GM23248 (cell line): Measurements from ENCODE around the gene USP12. TPM values are rescaled to one million over a fixed set of nuclear protein-coding genes. Genes with fewer than 3 reads are reported as not detected.

ENCODE experiments used
- DNase-seq: peaks from one replicate; pipeline ENCODE4 v3.0.0-alpha.2; 2015
- H2AFZ ChIP-seq: fragments of 200-600 bp; sonication (generic); 2 replicates; pipeline ENCODE4 v1.6.1; 2016; ENCODE audit warnings: antibody characterized with exemption
- H3F3A ChIP-seq: fragments of 200-600 bp; sonication (generic); 2 replicates; pipeline ENCODE4 v1.6.1; 2016; ENCODE audit warnings: mild to moderate bottlenecking, antibody characterized with exemption, mixed run types; ENCODE audit not compliant: insufficient read depth
- H3K27ac ChIP-seq: fragments of 200-600 bp; sonication (generic); 2 replicates; pipeline ENCODE4 v1.5.1; 2016; ENCODE audit warnings: mild to moderate bottlenecking
- H3K27me3 ChIP-seq: fragments of 200-600 bp; sonication (generic); replicated peaks from 2 replicates; pipeline ENCODE4 v1.6.1; 2016; ENCODE audit warnings: mild to moderate bottlenecking; ENCODE audit not compliant: insufficient read depth
- H3K36me3 ChIP-seq: fragments of 200-600 bp; sonication (generic); 2 replicates; pipeline ENCODE4 v1.6.1; 2016; ENCODE audit warnings: low read depth, mild to moderate bottlenecking
- H3K4me1 ChIP-seq: fragments of 200-600 bp; sonication (generic); 2 replicates; pipeline ENCODE4 v1.6.1; 2016; ENCODE audit warnings: mild to moderate bottlenecking; ENCODE audit not compliant: insufficient read depth
- H3K4me2 ChIP-seq: fragments of 200-600 bp; sonication (generic); one replicate; pipeline ENCODE4 v1.6.1; 2016; ENCODE audit warnings: mild to moderate bottlenecking; ENCODE audit not compliant: unreplicated experiment
- H3K4me3 ChIP-seq: fragments of 200-600 bp; sonication (generic); 2 replicates; pipeline ENCODE4 v1.5.1; 2016; ENCODE audit warnings: mild to moderate bottlenecking
- H3K79me2 ChIP-seq: fragments of 200-600 bp; sonication (generic); 2 replicates; pipeline ENCODE4 v1.6.1; 2016; ENCODE audit warnings: mild to moderate bottlenecking; ENCODE audit not compliant: insufficient read depth
- H3K9ac ChIP-seq: fragments of 200-600 bp; sonication (generic); 2 replicates; pipeline ENCODE4 v1.6.1; 2016; ENCODE audit warnings: mild to moderate bottlenecking
- H3K9me2 ChIP-seq: fragments of 200-600 bp; sonication (generic); 2 replicates; pipeline ENCODE4 v1.6.1; 2016; ENCODE audit warnings: mixed run types, mild to moderate bottlenecking, moderate library complexity; ENCODE audit not compliant: insufficient read depth
- H3K9me3 ChIP-seq: fragments of 200-600 bp; sonication (generic); one replicate; pipeline ENCODE4 v1.6.1; 2017; ENCODE audit warnings: low read depth
- H4K20me1 ChIP-seq: fragments of 200-600 bp; sonication (generic); 2 replicates; pipeline ENCODE4 v1.6.0; 2016; ENCODE audit not compliant: insufficient read depth
- EZH2 ChIP-seq: fragments of 200-600 bp; sonication (generic); IDR thresholded peaks from 2 replicates; pipeline ENCODE4 v1.6.1; 2018; ENCODE audit warnings: antibody characterized with exemption, mild to moderate bottlenecking; ENCODE audit not compliant: insufficient read depth, poor library complexity, severe bottlenecking
- EZH2phosphoT487 ChIP-seq: fragments of 200-600 bp; sonication (generic); IDR thresholded peaks from 2 replicates; pipeline ENCODE4 v1.6.1; 2018; ENCODE audit warnings: antibody characterized with exemption, moderate library complexity, mild to moderate bottlenecking, low read depth; ENCODE audit not compliant: insufficient read depth
- WGBS, 2 experiments: methylation state at CpG; one replicate each; pipeline ENCODE4 v1.1.6; 2015 to 2017; ENCODE audit warnings: low lambda C conversion rate in 2 of 2, low coverage in 1 of 2; ENCODE audit errors: missing lambda C conversion rate in 2 of 2; 5-methylcytosine and 5-hydroxymethylcytosine counted together
- in situ Hi-C: fragments of 300-500 bp; cut with MboI; formaldehyde crosslinking; loops from 2 replicates; pipeline ENCODE4 v1.15.0; 2020
- polyA plus RNA-seq: library from polyadenylated mRNA; unstranded; fragments of >200 nt; fragmentation: Nextera tagmentation; extraction: Ambion mirVana; gene quantifications from 2 replicates; pipeline ENCODE4 v1.2.1, GENCODE V29; 2016
- total RNA-seq: library from RNA; depleted of rRNA; stranded (reverse); fragments of >200 nt; shearing (Covaris generic); gene quantifications from 2 replicates; pipeline ENCODE4 v1.2.3, GENCODE V29; 2014

The USP12 gene
- total and polyA plus RNA-seq, 2 experiments from 2014 or later = 16.0 to 18.9 TPM

DNA sequence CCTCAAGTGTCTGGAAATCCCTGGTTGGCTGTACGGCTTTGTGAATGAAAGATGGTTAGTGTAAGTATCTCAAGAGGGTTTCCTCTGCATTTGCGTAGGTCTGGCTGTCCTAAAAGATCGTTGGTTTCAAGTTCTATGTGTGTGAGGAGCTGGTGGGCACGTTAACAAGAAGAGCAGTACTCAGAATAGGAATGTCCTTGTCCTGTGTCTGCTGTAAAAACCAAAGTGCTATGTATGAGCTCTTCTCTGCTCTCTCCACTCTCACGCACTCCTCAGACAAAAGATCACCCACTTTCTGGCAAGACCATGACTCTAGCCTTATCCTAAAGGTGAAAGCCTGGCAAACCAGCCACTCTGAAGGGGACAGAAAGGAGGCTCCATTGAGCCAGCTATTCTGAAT is 39.1 kb downstream of the USP12 start:
- H3K9me3 ChIP-seq = no peaks in the 10 kb centered on the region
- peaks cover 15% of the 10 kb centered on the region for H4K20me1 ChIP-seq
- no peak overlapping the region for H3K27ac ChIP-seq
- H3K4me1 ChIP-seq = peaks cover 28% of the 10 kb centered on the region
- peaks cover 100% of the 10 kb centered on the region for H3K79me2 ChIP-seq
- WGBS, 2 experiments = 93 to 95% methylated on average over 5 of the region's 5 CpGs
- H2AFZ ChIP-seq = no peak overlapping the region
- H3K9me2 ChIP-seq = no peaks in the 10 kb centered on the region
- no peak overlapping the region for H3K4me3 ChIP-seq
- no peak for DNase-seq
- no peak overlapping the region for H3K4me2 ChIP-seq
- TF ChIP-seq EZH2 = no peak
- TF ChIP-seq EZH2phosphoT487 = no peak
- in situ Hi-C loops = no loop called here
- no peaks in the 10 kb centered on the region for H3K36me3 ChIP-seq
- no peaks in the 10 kb centered on the region for H3K27me3 ChIP-seq
- peaks cover 32% of the 10 kb centered on the region for H3F3A ChIP-seq
- no peak overlapping the region for H3K9ac ChIP-seq

- Histone ChIP-seq H3K27me3 (no peaks in the 10 kb centered on the region), H3K27ac (0 out of 2 replicates have a peak overlapping the region, but pooled peaks have one; percentile 53), H3K9me3 (no peaks in the 10 kb centered on the region), H4K20me1 (peaks cover 15% of the 10 kb centered on the region), H3F3A (peaks cover 32% of the 10 kb centered on the region), H2AFZ (no peak overlapping the region), H3K9ac (no peak overlapping the region), H3K36me3 (no peaks in the 10 kb centered on the region), H3K79me2 (peaks cover 100% of the 10 kb centered on the region), H3K4me3 (no peak overlapping the region), H3K4me1 (peaks cover 28% of the 10 kb centered on the region), H3K9me2 (no peaks in the 10 kb centered on the region), H3K4me2 (no peak overlapping the region)
- WGBS, 2 experiments = 90 to 92% methylated on average over 3 of the region's 3 CpGs
- in situ Hi-C loops = no loop called here
- no peak for TF ChIP-seq EZH2phosphoT487
- no peak for TF ChIP-seq EZH2
- no peak for DNase-seq
Observed at GRCh38 chr13:27131906-27132305, 39.7 kb downstream of the USP12 start.

- no peaks in the 10 kb centered on the region for H3K36me3 ChIP-seq
- peaks cover 28% of the 10 kb centered on the region for H3K4me1 ChIP-seq
- 62 to 71% methylated on average over 4 of the region's 4 CpGs for WGBS, 2 experiments
- H3K79me2 ChIP-seq = peaks cover 100% of the 10 kb centered on the region
- peaks cover 32% of the 10 kb centered on the region for H3F3A ChIP-seq
- H3K9ac ChIP-seq = peak overlapping the region; percentile 3
- no peak for TF ChIP-seq EZH2
- no peak for TF ChIP-seq EZH2phosphoT487
- no peaks in the 10 kb centered on the region for H3K27me3 ChIP-seq
- H3K9me2 ChIP-seq = no peaks in the 10 kb centered on the region
- H4K20me1 ChIP-seq = peaks cover 11% of the 10 kb centered on the region
- peak overlapping the region; percentile 53 for H3K27ac ChIP-seq
- in situ Hi-C loops = no loop called here
- H3K4me2 ChIP-seq = peak overlapping the region; percentile 48
- no peaks in the 10 kb centered on the region for H3K9me3 ChIP-seq
- peak; percentile 38 for DNase-seq
- no peak overlapping the region for H2AFZ ChIP-seq
- peak overlapping the region; percentile 16 for H3K4me3 ChIP-seq
Observed at GRCh38 chr13:27130979-27131623, 40.5 kb downstream of the USP12 start.

DNA sequence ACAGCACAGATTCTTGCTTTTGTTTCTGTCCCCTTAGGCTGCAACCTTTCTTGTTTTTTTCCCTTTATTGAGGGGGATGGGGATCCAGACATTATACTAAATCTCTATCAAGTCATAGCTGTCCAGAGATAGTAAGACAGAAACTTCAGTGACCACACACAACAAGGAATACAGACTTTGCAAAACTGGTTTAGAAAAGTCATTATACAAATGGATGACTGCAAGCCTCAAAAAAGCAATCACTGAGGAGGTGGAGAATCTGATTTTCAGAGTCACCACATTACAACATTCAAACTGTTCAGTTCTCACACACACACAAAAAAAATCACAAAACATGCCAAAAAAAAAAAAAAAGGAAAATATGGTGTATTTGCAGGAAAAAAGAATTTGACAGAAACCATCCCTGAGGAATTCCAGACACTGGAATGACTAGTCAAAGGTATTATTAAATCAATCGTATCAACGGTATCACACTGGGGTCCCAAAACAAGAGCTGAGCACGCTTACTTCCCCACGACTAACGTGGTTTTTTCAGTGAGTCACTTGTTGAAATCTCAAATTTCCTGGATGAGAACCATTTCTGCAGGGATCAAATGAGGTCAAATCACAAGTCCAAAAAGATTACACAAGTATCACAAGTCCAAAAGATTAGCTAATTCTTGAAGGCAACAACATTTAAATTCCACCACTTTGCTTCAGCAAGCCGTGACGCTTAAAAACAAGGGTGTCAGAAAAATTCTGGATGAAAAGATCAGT is 41.2 kb downstream of the USP12 start:
- peak; percentile 59 for DNase-seq
- Histone ChIP-seq H3F3A (peaks cover 32% of the 10 kb centered on the region), H3K4me1 (peaks cover 28% of the 10 kb centered on the region), H3K36me3 (no peaks in the 10 kb centered on the region), H3K9ac (peak overlapping the region; percentile 3), H3K9me3 (no peaks in the 10 kb centered on the region), H3K4me3 (peak overlapping the region; percentile 16), H3K79me2 (peaks cover 100% of the 10 kb centered on the region), H3K4me2 (peak overlapping the region; percentile 48), H3K27me3 (no peaks in the 10 kb centered on the region), H3K27ac (peak overlapping the region; percentile 53), H4K20me1 (peaks cover 11% of the 10 kb centered on the region), H3K9me2 (no peaks in the 10 kb centered on the region), H2AFZ (no peak overlapping the region)
- TF ChIP-seq EZH2 (no peak), EZH2phosphoT487 (no peak)
- in situ Hi-C loops = no loop called here
- WGBS, 2 experiments = 18 to 22% methylated on average over 7 of the region's 7 CpGs
